ENCODE results near the gene GFOD1.

The GFOD1 gene

GRCh38 chr6:13383328-13384163, 103.9 kb downstream of the GFOD1 start:
- in situ Hi-C loops (cut with MboI; ENCODE audit: low sequenced_read_pairs), result no loop called here

- in situ Hi-C loops (cut with MboI; ENCODE audit: low sequenced_read_pairs), result no loop called here
Measured at GRCh38 chr6:13380761-13381160, 106.6 kb downstream of the GFOD1 start.

GRCh38 chr6:13378669-13379590, 108.5 kb downstream of the GFOD1 start:
- in situ Hi-C loops (cut with MboI; ENCODE audit: low sequenced_read_pairs), result no loop called here

DNA sequence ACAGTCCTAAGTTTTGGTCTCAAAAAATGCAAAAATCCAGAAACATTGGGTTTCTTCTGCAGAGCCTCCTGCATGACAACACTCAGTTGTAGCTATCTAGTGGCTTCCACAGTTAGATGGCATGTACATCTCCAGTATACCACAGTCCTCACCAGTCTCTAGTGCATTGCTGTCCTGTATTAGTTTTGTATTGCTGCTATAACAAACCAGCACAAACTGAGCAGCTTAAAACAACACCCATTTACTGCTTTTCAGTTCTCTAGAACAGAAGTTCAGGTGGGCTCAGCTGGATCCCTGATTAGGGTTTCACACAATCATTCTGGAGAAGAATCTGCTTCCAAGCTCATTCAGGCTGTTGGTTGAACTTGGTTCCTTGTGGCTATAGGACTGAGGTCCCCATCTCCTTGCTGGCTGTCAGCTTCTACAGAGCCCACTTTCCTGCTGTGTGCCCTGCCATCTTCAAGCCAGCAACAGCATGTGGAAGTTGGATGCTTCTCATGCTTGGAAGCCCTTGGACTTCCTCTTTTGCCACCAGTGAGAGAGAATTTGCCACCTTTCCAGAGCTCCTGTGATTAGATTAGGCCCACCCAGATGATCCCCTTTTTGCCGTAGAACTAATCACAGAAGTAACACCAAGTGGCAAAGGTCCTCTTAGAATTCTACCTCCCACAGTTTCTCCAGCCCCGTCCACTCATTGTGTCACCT, 110.2 kb downstream of the GFOD1 start:
- in situ Hi-C loops (cut with MboI; ENCODE audit: low sequenced_read_pairs), result no loop called here

DNA sequence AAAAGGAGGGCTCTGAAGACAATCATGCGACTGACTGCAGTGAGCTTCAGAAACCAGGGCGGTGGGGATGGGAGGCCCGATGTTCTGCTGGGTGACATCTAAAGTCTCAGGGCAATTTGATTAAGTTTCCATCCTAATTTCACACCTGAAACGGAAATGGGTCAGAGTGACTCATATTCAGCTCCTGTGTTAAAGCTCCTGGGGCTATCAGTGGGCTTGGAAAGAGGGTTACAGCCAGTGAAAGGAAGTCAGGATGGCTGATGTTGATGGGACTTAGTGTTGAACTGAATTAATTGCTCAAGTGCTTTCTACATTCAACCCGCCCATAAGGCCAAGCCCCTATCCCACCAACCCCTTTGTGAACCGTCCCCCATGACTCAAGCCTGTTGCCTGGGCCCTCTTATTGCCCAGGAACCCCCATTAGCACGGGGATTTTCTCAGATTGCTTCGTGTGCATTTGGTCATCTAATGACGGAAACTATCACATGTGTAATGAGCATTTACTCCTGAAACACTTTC, 112.0 kb downstream of the GFOD1 start:
- in situ Hi-C loops (cut with MboI; ENCODE audit: low sequenced_read_pairs), result no loop called here

DNA sequence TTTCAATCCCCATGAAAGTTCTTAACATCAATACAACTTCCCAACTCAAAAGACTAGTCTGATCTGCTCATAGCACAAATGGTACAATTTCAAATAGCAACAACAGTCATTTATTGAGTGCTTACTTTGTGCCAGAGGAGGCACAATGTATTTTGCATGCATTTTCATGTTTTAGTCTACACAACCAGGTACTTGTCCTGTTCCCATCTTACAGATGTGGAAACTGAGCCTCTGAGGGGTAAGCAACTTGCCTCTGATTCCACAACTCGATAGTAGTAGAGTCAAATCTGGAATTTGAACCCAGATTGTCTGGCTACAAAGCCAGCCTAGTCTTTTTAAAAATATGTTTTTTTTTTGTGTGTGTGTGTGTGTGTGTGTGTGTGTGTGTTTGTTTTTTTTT, 113.5 kb downstream of the GFOD1 start:
- in situ Hi-C loops (cut with MboI; ENCODE audit: low sequenced_read_pairs), result no loop called here

DNA sequence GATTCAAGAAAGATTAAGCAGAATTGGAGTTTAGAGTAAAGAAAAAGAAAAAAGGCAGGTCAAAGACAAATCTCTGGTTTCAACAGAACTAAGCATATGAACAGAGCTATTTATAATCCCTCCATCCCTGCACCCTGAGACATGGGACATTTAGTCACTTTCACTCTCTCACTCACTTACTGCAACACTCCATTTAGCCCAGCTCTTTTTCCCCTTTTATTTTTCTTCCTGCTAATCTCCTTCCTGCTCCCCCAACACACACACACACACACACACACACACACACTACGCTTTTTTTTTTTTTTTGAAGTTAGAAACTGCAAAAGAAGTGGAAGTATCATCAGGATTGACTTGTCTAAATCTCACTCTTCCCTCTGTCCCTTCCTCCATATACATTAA, 113.9 kb downstream of the GFOD1 start:
- in situ Hi-C loops (cut with MboI; ENCODE audit: low sequenced_read_pairs), result no loop called here

GRCh38 chr6:13372688-13373487, 114.5 kb downstream of the GFOD1 start:
- in situ Hi-C loops (cut with MboI; ENCODE audit: low sequenced_read_pairs), result no loop called here

GRCh38 chr6:13372076-13372475, 115.3 kb downstream of the GFOD1 start:
- in situ Hi-C loops (cut with MboI; ENCODE audit: low sequenced_read_pairs), result no loop called here

DNA sequence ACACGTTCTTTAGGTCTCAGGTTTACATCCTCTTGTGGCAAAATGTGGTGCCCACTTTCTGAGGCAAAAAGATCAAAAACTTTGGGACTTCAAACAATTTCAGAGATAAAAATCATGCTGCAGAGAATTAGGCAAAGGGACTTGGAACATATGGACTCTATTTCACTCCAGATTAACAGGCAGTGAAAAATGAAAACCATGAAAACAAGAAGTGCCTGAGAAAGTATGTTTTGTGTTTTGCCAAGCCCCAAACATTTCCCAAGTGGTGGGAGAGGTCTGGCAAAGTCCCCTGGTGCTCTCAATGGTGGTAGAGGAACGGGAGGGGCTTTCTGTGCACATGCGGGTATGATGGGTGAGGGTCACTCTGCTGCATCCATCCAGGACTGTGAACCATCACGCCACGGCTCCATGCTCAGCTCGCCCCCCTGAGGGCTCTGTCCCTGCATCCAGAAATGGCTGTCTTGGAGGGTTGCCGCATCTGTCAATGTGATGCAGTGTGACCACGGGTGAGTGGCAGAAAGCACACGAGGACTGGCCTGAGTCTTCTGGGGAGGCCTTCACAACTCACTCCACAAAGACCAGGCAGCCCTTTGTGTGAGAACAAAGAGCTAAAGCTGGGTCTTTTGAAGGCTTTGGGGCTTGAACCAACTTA, 115.9 kb downstream of the GFOD1 start:
- in situ Hi-C loops (cut with MboI; ENCODE audit: low sequenced_read_pairs), result no loop called here

DNA sequence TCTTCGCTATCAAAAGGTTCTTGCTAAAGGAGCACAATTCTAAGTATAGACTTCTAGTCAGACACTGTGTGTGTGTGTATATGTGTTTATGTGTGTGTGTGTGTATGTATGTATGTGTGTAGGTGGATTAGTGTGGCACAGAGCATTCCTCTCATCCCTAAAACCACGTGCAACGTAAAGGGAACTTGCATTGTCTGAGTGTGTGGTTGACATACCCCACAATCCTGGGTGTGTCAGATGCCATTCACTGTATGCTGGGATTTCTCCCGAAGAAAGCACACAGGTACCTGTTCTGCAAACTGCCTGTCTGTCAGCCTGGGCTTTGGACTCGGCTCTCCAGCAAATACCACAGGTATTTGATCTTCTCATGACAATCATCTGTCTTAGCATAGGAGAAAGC, 116.8 kb downstream of the GFOD1 start:
- in situ Hi-C loops (cut with MboI; ENCODE audit: low sequenced_read_pairs), result no loop called here

GRCh38 chr6:13369591-13369990, 117.8 kb downstream of the GFOD1 start:
- in situ Hi-C loops (cut with MboI; ENCODE audit: low sequenced_read_pairs), result no loop called here

DNA sequence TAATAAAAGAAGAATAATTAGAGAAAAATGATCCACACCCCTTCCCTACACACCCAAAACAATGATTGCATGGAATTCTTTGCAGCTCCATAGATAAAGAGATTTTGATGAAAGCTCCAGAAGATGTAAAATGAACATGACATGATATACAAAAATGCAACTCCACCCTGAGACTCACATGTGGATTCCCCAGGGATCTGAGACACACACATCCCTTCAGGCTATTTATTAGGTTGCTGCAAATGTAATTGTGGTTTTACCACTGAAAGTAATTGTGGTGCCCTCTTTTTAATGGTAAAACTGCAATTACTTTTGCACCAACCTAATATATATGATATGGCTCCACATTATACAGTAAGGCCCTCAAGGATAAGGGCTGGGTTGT, 118.7 kb downstream of the GFOD1 start:
- in situ Hi-C loops (cut with MboI; ENCODE audit: low sequenced_read_pairs), result no loop called here

DNA sequence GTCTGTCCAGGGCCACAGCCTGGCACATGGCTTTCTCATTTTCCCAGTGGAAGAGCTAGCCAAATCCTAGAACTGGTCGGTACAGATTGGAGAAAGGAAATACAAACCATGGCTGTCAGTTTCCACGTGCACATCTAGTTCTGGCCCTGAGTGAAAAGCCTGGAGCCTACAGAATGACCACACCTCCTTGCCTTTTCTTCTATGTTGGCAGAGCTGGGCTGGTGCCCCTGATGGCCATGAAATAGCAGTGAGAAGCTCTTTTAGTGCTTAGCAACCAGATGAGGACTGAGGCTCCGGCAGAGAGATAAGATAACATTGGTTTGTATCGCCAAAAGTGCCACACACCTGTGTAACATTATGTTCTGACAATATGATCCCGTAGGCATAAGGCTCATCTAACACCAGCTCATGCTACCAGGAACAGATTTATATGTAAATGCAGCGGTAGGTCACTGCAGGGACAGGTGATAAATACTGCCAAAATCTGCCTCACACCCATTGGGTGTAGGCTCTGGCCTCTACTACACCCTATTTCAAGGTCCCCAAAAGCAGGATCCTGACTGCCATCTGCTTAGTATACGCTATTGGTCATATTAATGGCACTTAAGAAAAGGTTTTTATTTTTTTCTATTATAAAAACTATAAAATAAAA, 119.2 kb downstream of the GFOD1 start:
- in situ Hi-C loops (cut with MboI; ENCODE audit: low sequenced_read_pairs), result no loop called here

DNA sequence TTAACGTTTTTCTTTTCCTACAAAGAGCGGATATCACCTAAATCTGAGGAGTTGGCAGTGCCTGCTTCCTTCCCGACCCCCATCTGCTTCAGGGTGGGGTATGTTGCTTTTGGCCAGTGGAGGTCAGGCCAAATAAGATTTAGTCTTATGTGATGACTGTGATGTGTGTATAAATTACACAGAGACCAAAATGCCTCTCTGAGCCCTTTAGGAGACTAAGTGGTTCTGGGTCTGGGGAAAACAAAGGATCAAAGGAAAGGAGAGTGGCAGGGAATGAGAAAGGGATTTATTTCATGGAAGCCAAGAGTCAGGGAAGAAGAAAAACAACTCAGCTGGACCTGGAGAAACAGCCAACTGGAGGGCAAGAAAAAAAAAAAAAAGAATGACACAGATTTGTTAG, 120.0 kb downstream of the GFOD1 start:
- in situ Hi-C loops (cut with MboI; ENCODE audit: low sequenced_read_pairs), result no loop called here

DNA sequence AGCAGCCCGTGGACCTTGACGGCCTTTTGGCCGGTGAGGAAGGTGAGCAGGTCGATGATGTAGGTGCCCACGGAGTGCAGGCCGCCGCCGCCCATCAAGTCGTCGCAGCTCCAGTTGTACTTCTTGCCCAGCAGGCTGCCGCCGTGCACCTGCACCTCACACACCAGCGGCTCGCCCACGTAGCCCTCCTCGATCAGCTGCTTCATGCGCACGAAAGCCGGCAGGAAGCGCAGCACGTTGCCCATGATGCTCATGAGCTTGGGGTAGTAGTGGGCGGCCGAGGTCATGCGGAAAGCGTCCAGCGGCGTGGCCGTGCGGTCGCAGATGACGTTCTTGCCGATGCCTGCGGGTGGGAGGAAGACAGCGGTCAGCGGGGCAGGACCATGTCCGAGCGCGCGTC, 122.1 kb downstream of the GFOD1 start:
- in situ Hi-C loops (cut with MboI; ENCODE audit: low sequenced_read_pairs), result no loop called here

GRCh38 chr6:13364842-13365241, 122.6 kb downstream of the GFOD1 start:
- in situ Hi-C loops (cut with MboI; ENCODE audit: low sequenced_read_pairs), result no loop called here

DNA sequence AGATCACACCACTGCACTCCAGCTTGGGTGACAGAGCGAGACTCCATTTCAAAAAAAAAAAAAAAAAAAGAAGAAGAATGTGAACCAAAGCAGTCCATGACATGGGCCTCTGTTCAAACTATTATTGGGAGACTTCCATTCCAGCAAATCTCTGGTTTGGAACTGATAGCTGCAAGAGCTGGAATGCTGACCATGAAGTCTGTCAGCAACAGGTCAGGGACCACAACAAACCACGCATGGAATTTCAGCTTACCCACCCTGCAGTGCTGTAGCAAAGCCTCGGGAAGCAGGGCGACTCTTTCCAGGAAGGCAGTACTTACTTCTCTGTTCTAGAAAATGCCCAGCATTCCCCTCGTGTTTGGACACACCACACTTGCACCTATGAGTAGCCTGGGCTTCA, 125.0 kb downstream of the GFOD1 start:
- in situ Hi-C loops (cut with MboI; ENCODE audit: low sequenced_read_pairs), result no loop called here

All from HL-60/S4 treated with retinoic acid at 250 ng/mL for 4 days and 3 days (cell line).